Kidney epithelial cell (primary cell): ENCODE data around the gene SLC14A1. TPM values are rescaled to one million over a fixed set of nuclear protein-coding genes. Genes with fewer than 3 reads are reported as not detected.

Experiments used
- DNase-seq: peaks from one replicate; pipeline ENCODE4 v3.0.0-alpha.2; 2010; ENCODE audit warnings: low read depth
- H3K27me3 ChIP-seq: 2 replicates; pipeline ENCODE4 v1.6.0; 2011; ENCODE audit warnings: low read length; ENCODE audit not compliant: control insufficient read depth, insufficient read depth
- H3K36me3 ChIP-seq: 2 replicates; pipeline ENCODE4 v1.5.1; 2011; ENCODE audit warnings: low read length; ENCODE audit not compliant: control insufficient read depth, insufficient read depth
- H3K4me3 ChIP-seq: 2 replicates; pipeline ENCODE4 v1.5.1; 2011; ENCODE audit warnings: low read depth, mild to moderate bottlenecking, control low read depth, low read length
- CTCF ChIP-seq: IDR thresholded peaks from 2 replicates; pipeline ENCODE4 v1.5.1; 2011; ENCODE audit warnings: mild to moderate bottlenecking, moderate library complexity, low read length, control low read depth, inconsistent platforms; ENCODE audit not compliant: insufficient read depth, poor library complexity, severe bottlenecking
- total RNA-seq: library from RNA; depleted of rRNA; stranded (reverse); fragments of >200 nt; gene quantifications from 2 replicates; pipeline ENCODE4 v1.2.3, GENCODE V29; 2015

SLC14A1 gene
- total RNA-seq, 1 donor from 2014 or later = 0.08 TPM

GRCh38 chr18:45725336-45725735 lies 1.4 kb downstream of the SLC14A1 start:
- no peak for TF ChIP-seq CTCF
- no peak for DNase-seq
- Histone ChIP-seq H3K27me3 (no peaks in the 10 kb centered on the region), H3K36me3 (no peaks in the 10 kb centered on the region), H3K4me3 (no peak overlapping the region)

DNA sequence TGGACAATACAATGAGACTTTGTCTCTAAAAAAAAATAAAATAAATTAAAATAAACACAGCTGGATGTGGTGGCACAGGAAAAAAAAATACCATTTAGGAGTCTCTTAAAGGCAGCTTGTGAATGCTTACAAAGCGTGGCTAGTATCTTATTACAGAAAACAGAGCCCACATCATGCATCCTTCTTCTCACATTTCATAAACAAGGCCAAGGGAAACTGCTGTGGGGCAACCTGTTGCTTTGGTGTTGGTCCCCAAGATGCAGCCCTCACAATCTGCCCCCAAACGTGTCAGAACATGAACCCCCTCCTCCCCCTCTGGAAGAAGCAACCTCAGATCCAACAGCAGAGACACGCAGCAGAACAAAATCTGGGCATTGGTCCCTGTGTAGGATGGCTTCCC lies 2.6 kb downstream of the SLC14A1 start:
- H3K27me3 ChIP-seq = no peaks in the 10 kb centered on the region
- no peak for TF ChIP-seq CTCF
- no peaks in the 10 kb centered on the region for H3K36me3 ChIP-seq
- DNase-seq = no peak
- H3K4me3 ChIP-seq = no peak overlapping the region

DNA sequence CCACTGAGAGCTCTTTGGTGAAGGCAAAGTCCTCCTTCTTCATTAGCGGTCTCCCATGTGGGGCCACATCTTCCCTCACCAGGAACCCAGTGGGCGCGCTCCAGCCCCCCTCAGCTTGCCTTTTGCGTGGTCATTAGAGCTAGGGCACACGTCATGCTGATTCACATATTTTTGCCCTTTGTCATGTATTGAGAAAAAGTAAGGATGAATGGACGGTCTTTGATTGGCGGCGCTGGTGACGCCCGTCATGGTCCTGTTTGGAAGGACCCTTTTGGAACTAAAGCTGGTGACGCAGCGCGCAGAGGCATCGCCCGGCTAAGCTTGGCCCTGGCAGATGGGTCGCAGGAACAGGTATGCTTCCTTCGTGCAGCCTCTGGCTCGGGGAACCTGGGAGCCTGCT lies 3.1 kb downstream of the SLC14A1 start:
- no peak for DNase-seq
- Histone ChIP-seq H3K4me3 (no peak overlapping the region), H3K36me3 (no peaks in the 10 kb centered on the region), H3K27me3 (no peaks in the 10 kb centered on the region)
- no peak for TF ChIP-seq CTCF

DNA sequence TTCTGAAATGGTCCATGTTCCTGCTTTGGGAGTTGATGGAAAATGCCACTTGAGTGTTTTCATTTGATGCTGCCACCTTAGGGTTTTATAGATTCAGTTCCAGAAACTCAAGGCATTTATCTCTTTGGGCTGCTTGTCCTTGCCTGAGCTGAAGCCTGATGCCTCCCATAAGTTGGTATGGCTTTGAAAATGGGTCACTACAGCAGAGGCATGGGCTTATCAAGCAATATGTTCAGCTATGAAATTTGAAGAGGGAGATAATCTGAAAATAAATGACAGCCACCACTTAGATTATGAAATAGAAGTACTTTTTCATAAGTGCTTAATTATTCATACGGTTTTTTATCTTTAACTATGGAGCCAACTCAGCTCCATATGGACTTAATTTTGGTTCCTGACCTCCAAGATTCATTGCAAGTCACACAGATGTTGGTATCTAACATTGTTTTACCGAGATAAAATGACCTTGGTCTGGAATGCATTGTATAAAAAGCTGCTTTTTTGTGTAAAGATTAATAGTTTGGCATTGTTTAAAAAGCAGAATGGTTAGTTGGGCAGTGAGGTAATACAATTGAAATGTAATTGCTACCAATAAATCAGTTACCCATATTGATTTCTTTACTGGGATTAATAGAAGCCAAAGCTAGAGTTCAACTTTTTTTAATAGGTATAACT lies 4.5 kb downstream of the SLC14A1 start:
- no peak for TF ChIP-seq CTCF
- Histone ChIP-seq H3K36me3 (no peaks in the 10 kb centered on the region), H3K4me3 (no peak overlapping the region), H3K27me3 (no peaks in the 10 kb centered on the region)
- DNase-seq = no peak

- peak; percentile 50 for DNase-seq
- Histone ChIP-seq H3K27me3 (no peaks in the 10 kb centered on the region), H3K36me3 (no peaks in the 10 kb centered on the region), H3K4me3 (no peak overlapping the region)
- no peak for TF ChIP-seq CTCF
These were observed 7.0 kb downstream of the SLC14A1 start for GRCh38 chr18:45730832-45731575.

- H3K36me3 ChIP-seq = no peaks in the 10 kb centered on the region
- H3K4me3 ChIP-seq = no peak overlapping the region
- DNase-seq = no peak
- TF ChIP-seq CTCF = no peak
- H3K27me3 ChIP-seq = no peaks in the 10 kb centered on the region
These were observed 7.7 kb downstream of the SLC14A1 start for GRCh38 chr18:45731716-45732115.
